Measurements from ENCODE around the gene SF3A2. TPM values are rescaled to one million over a fixed set of nuclear protein-coding genes. Genes with fewer than 3 reads are reported as not detected.

Gene SF3A2
- total and polyA plus RNA-seq, 2 donors (not counting 1 experiment from before 2014, with no cell fraction given): 98.2 to 140 TPM

- H3K4me3 ChIP-seq (ENCODE audit: control extremely low read depth in 1 of 5, extremely low read depth in 1 of 5, insufficient read depth in 1 of 5, low read depth in 2 of 5, low read length in 4 of 5): no peak overlapping the region
- Mint-ChIP-seq H3K4me3 (no peak overlapping the region), H3K4me1 (peaks cover 36% of the 10 kb centered on the region), H3K27me3 (no peaks in the 10 kb centered on the region), H3K9me3 (ENCODE audit: insufficient read depth) (no peaks in the 10 kb centered on the region), H3K27ac (peak overlapping the region; percentile 46)
- H3K4me1 ChIP-seq (ENCODE audit: control insufficient read depth in 2 of 2, insufficient read depth in 2 of 2, low read length in 2 of 2): peaks cover 16 to 40% of the 10 kb centered on the region in 2 donors
- H3K9me3 ChIP-seq (ENCODE audit: control extremely low read depth in 1 of 3, control insufficient read depth in 2 of 3, insufficient read depth in 1 of 3, low read length in 2 of 3): no peaks in the 10 kb centered on the region
- no peak overlapping the region for H3K27ac ChIP-seq (ENCODE audit: low read length in 2 of 2)
- H3K27me3 ChIP-seq (replicated peaks in 1 of 4; ENCODE audit: control extremely low read depth in 1 of 4, control insufficient read depth in 3 of 4, insufficient read depth in 4 of 4, low read length in 3 of 4): no peaks in the 10 kb centered on the region
- TF ChIP-seq, protein P1, sequence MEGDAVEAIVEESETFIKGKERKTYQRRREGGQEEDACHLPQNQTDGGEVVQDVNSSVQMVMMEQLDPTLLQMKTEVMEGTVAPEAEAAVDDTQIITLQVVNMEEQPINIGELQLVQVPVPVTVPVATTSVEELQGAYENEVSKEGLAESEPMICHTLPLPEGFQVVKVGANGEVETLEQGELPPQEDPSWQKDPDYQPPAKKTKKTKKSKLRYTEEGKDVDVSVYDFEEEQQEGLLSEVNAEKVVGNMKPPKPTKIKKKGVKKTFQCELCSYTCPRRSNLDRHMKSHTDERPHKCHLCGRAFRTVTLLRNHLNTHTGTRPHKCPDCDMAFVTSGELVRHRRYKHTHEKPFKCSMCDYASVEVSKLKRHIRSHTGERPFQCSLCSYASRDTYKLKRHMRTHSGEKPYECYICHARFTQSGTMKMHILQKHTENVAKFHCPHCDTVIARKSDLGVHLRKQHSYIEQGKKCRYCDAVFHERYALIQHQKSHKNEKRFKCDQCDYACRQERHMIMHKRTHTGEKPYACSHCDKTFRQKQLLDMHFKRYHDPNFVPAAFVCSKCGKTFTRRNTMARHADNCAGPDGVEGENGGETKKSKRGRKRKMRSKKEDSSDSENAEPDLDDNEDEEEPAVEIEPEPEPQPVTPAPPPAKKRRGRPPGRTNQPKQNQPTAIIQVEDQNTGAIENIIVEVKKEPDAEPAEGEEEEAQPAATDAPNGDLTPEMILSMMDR (IDR thresholded peaks at IDR 0.05): no peak
- no peak for TF ChIP-seq EZH2 (IDR thresholded peaks at IDR 0.05; ENCODE audit: borderline replicate concordance, insufficient read depth, low read depth, low read length, poor library complexity, severe bottlenecking)
- DNase-seq: no peak
- 98% methylated on average over 32 of the region's 32 CpGs for WGBS (ENCODE audit: insufficient coverage)
- no peak overlapping the region for H3K9ac ChIP-seq (ENCODE audit: low read length)
- H3K79me2 ChIP-seq (ENCODE audit: control insufficient read depth, insufficient read depth, low read length): peaks cover 20% of the 10 kb centered on the region
- no peak overlapping the region for H3K4me2 ChIP-seq (replicated peaks; ENCODE audit: low read depth, low read length, poor library complexity, severe bottlenecking)
- ATAC-seq (ENCODE audit: low read depth): no peak
- no peak overlapping the region for H2AFZ ChIP-seq (ENCODE audit: insufficient read depth, low read depth, low read length, poor library complexity, severe bottlenecking)
- ChIA-PET POLR2A (no interaction called here), CTCF (no interaction called here)
- H3K36me3 ChIP-seq (replicated peaks in 1 of 2; ENCODE audit: control extremely low read depth in 1 of 2, control insufficient read depth in 1 of 2, extremely low read depth in 1 of 2, insufficient read depth in 2 of 2, low read length in 1 of 2): peaks cover 0 to 53% of the 10 kb centered on the region in 2 experiments
- H4K20me1 ChIP-seq (ENCODE audit: control insufficient read depth, insufficient read depth, low read length, poor library complexity, severe bottlenecking): peaks cover 19% of the 10 kb centered on the region
- intact Hi-C loops (cut with micrococcal nuclease): no loop called here
Measured at GRCh38 chr19:2225415-2226050, 11.1 kb upstream of the SF3A2 start.

GRCh38 chr19:2226051-2226839 is 10.4 kb upstream of the SF3A2 start:
- Mint-ChIP-seq H3K9me3 (ENCODE audit: insufficient read depth) (no peaks in the 10 kb centered on the region), H3K27me3 (no peaks in the 10 kb centered on the region), H3K4me3 (no peak overlapping the region), H3K4me1 (peaks cover 36% of the 10 kb centered on the region), H3K27ac (peak overlapping the region; percentile 10)
- Histone ChIP-seq H4K20me1 (ENCODE audit: control insufficient read depth, insufficient read depth, low read length, poor library complexity, severe bottlenecking) (peaks cover 26% of the 10 kb centered on the region), H2AFZ (ENCODE audit: insufficient read depth, low read depth, low read length, poor library complexity, severe bottlenecking) (no peak overlapping the region), H3K36me3 (replicated peaks in 1 of 2; ENCODE audit: control extremely low read depth in 1 of 2, control insufficient read depth in 1 of 2, extremely low read depth in 1 of 2, insufficient read depth in 2 of 2, low read length in 1 of 2) (peaks cover 0 to 57% of the 10 kb centered on the region in 2 experiments), H3K4me2 (replicated peaks; ENCODE audit: low read depth, low read length, poor library complexity, severe bottlenecking) (no peak overlapping the region), H3K4me3 (ENCODE audit: control extremely low read depth in 1 of 5, extremely low read depth in 1 of 5, insufficient read depth in 1 of 5, low read depth in 2 of 5, low read length in 4 of 5) (no peak overlapping the region), H3K9ac (ENCODE audit: low read length) (no peak overlapping the region), H3K79me2 (ENCODE audit: control insufficient read depth, insufficient read depth, low read length) (peaks cover 22% of the 10 kb centered on the region), H3K27me3 (replicated peaks in 1 of 4; ENCODE audit: control extremely low read depth in 1 of 4, control insufficient read depth in 3 of 4, insufficient read depth in 4 of 4, low read length in 3 of 4) (no peaks in the 10 kb centered on the region), H3K9me3 (ENCODE audit: control extremely low read depth in 1 of 3, control insufficient read depth in 2 of 3, insufficient read depth in 1 of 3, low read length in 2 of 3) (no peaks in the 10 kb centered on the region), H3K27ac (ENCODE audit: low read length in 2 of 2) (no peak overlapping the region), H3K4me1 (ENCODE audit: control insufficient read depth in 2 of 2, insufficient read depth in 2 of 2, low read length in 2 of 2) (peaks cover 16 to 40% of the 10 kb centered on the region in 2 donors)
- no peak for ATAC-seq (ENCODE audit: low read depth)
- intact Hi-C loops (cut with micrococcal nuclease): no loop called here
- POLR2A ChIA-PET: interaction anchor here (0.7 to 1.4 kb wide), 2 partner anchors 10 to 168 kb away, joined by 4 read pairs; no protein-coding TSS in a partner anchor
- TF ChIP-seq, protein P1 (IDR thresholded peaks at IDR 0.05): no peak
- TF ChIP-seq EZH2 (IDR thresholded peaks at IDR 0.05; ENCODE audit: borderline replicate concordance, insufficient read depth, low read depth, low read length, poor library complexity, severe bottlenecking): no peak
- CTCF ChIA-PET: interaction anchor here (0.5 to 0.8 kb wide), 3 partner anchors 39 to 484 kb away, joined by 3 read pairs; no protein-coding TSS in a partner anchor
- DNase-seq: no peak
- WGBS (ENCODE audit: insufficient coverage): 96% methylated on average over 56 of the region's 59 CpGs
